ENCODE results near the gene ADAM19. TPM values are rescaled to one million over a fixed set of nuclear protein-coding genes. Genes with fewer than 3 reads are reported as not detected.

The ADAM19 gene
- total RNA-seq, 1 experiment from 2014 or later, result 3.5 TPM

- ATAC-seq (no peak), DNase-seq (ENCODE audit: low read depth, low spot score) (no peak)
- H3K27ac ChIP-seq (ENCODE audit: low read length), result no peak overlapping the region
- BruUV-seq (replicated peaks), result no TSS peak
- peaks cover 5% of the 10 kb centered on the region; the same call in 1 of the 2 replicates for H3K27me3 ChIP-seq (ENCODE audit: control insufficient read depth, insufficient read depth, low read length)
- H3K9me3 ChIP-seq (ENCODE audit: control insufficient read depth, insufficient read depth, low read depth, low read length), result no peaks in the 10 kb centered on the region
- intact Hi-C loops (cut with micrococcal nuclease; ENCODE audit: unreplicated experiment) (no loop called here), in situ Hi-C loops (cut with HindIII; ENCODE audit: low pct_unique_long_range_greater_than_20kb, low sequenced_read_pairs) (no loop called here)
- TF ChIP-seq SIN3A (IDR thresholded peaks at IDR 0.05; ENCODE audit: borderline replicate concordance, insufficient read depth, low read depth, low read length) (no peak), REST (IDR thresholded peaks at IDR 0.05; ENCODE audit: insufficient read depth in 1 of 2, low read depth in 2 of 2, low read length in 1 of 2) (no peak), POLR2AphosphoS5 (IDR thresholded peaks at IDR 0.05; ENCODE audit: low read depth, low read length) (no peak), TCF7L2 (IDR thresholded peaks at IDR 0.05; ENCODE audit: low read depth, low read length) (no peak), CTCF (IDR thresholded peaks at IDR 0.05) (no peak)
- ChIA-PET POLR2A (no interaction called here), CTCF (no interaction called here)
- H3K36me3 ChIP-seq (ENCODE audit: control insufficient read depth, insufficient read depth, low read length), result no peaks in the 10 kb centered on the region
- no peak overlapping the region for H3K4me3 ChIP-seq (ENCODE audit: low read depth in 2 of 2, low read length in 2 of 2)
- no peaks in the 10 kb centered on the region for H3K4me1 ChIP-seq (ENCODE audit: control insufficient read depth, insufficient read depth, low read length)
Observed at GRCh38 chr5:157454273-157454672, 121.3 kb downstream of the ADAM19 start.

- no peaks in the 10 kb centered on the region for H3K9me3 ChIP-seq (ENCODE audit: control insufficient read depth, insufficient read depth, low read depth, low read length)
- intact Hi-C loops (cut with micrococcal nuclease; ENCODE audit: unreplicated experiment), result no loop called here
- no peak overlapping the region for H3K27ac ChIP-seq (ENCODE audit: low read length)
- BruUV-seq (replicated peaks), result no TSS peak
- H3K4me3 ChIP-seq (ENCODE audit: low read depth in 2 of 2, low read length in 2 of 2), result no peak overlapping the region
- H3K27me3 ChIP-seq (ENCODE audit: control insufficient read depth, insufficient read depth, low read length), result 0 out of 2 replicates have a peak, but pooled peaks cover 5% of the 10 kb centered on the region
- no peak for TF ChIP-seq CTCF (IDR thresholded peaks at IDR 0.05)
- no peak for TF ChIP-seq REST (IDR thresholded peaks at IDR 0.05; ENCODE audit: insufficient read depth in 1 of 2, low read depth in 2 of 2, low read length in 1 of 2)
- TF ChIP-seq POLR2AphosphoS5 (IDR thresholded peaks at IDR 0.05; ENCODE audit: low read depth, low read length), result no peak
- no peak for TF ChIP-seq TCF7L2 (IDR thresholded peaks at IDR 0.05; ENCODE audit: low read depth, low read length)
- TF ChIP-seq SIN3A (IDR thresholded peaks at IDR 0.05; ENCODE audit: borderline replicate concordance, insufficient read depth, low read depth, low read length), result no peak
- no peaks in the 10 kb centered on the region for H3K36me3 ChIP-seq (ENCODE audit: control insufficient read depth, insufficient read depth, low read length)
- DNase-seq (ENCODE audit: low read depth, low spot score) (no peak), ATAC-seq (no peak)
- ChIA-PET CTCF (no interaction called here), POLR2A (no interaction called here)
- H3K4me1 ChIP-seq (ENCODE audit: control insufficient read depth, insufficient read depth, low read length), result no peaks in the 10 kb centered on the region
- in situ Hi-C loops (cut with HindIII; ENCODE audit: low pct_unique_long_range_greater_than_20kb, low sequenced_read_pairs), result no loop called here
Observed at GRCh38 chr5:157451806-157452205, 123.8 kb downstream of the ADAM19 start.

Data from Panc1 (cell line).